Jurkat, Clone E6-1 (cell line): ENCODE data around the gene NUTF2.
"Not testable (repeated sequence)": the region's sequence is repeated elsewhere in the genome, so short reads cannot be mapped to it uniquely, and the experiment has no call there.

Source experiments
- DNase-seq: peaks from one replicate; pipeline ENCODE4 v3.0.0-alpha.2; 2011; ENCODE audit warnings: low read depth, low spot score
- H3K4me3 ChIP-seq: 2 replicates; pipeline ENCODE4 v1.5.1; 2011; ENCODE audit warnings: mild to moderate bottlenecking, low read length, control low read depth, moderate library complexity

Gene NUTF2

GRCh38 chr16:67909056-67909742 lies 62.5 kb downstream of the NUTF2 start:
- no peak for DNase-seq
- no peak overlapping the region for H3K4me3 ChIP-seq

DNA sequence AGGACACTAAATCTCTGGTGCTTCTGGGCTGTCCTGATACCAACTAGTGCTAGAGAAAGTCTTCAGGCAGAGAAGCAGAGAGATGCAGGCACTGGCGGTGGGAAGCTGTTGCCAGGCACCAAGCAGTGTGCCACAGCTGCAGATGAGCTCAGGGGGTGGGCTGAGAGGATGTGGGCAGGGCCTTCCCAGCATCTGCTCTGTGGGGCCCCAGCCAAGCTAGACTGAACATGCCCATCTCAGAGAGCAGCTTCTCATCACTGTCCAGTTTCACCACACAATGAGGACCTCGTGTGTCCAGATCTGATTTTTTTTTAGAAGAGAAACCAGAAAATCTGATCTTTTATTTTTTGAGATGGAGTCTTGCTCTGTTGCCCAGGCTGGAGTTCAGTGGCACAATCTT lies 63.4 kb downstream of the NUTF2 start:
- peak; percentile 65 for DNase-seq
- no peak overlapping the region for H3K4me3 ChIP-seq

DNA sequence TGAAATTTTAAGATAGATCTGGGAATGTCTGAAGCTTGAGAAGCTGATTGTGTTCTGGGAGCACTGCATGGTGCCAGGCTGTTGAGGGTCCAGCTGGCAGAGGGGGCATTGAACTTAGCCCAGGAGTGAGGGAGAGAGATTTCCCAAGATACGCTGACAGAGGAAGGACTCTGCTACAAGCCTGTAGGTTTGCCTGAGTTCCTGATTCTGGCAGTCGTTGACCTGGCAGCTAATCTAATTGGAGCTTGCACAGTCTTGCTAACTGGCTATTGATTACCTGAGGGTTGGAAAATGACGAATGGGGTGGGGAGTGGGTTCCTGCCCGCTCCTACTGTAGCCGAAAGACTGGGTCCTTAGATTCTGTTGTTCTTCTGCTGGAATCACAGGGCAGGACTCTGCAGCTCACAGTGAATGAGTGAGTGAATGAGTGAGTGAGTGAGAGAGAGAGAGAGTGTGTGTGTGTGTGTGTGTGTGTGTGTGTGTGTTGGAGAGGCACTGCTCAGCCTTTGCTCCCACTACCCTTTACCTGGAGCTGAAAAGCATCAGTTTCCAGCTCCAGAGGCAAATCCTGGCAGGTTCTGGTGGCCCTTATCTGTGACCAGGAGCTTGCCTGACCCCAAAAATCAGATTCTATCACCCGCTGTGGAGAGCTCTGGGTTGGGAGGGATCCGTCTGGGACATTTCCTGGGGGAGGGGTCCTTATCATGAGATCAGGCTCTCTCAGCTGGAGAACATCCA lies 68.2 kb downstream of the NUTF2 start:
- no peak for DNase-seq
- no peak overlapping the region for H3K4me3 ChIP-seq

GRCh38 chr16:67915496-67915769 lies 68.7 kb downstream of the NUTF2 start:
- DNase-seq, H3K4me3 ChIP-seq: not testable (repeated sequence)

- DNase-seq, result no peak
- H3K4me3 ChIP-seq, result no peak overlapping the region
These were observed 69.3 kb downstream of the NUTF2 start for GRCh38 chr16:67915831-67916723.

GRCh38 chr16:67917140-67917851 lies 70.6 kb downstream of the NUTF2 start:
- no peak overlapping the region for H3K4me3 ChIP-seq
- DNase-seq, result no peak

DNA sequence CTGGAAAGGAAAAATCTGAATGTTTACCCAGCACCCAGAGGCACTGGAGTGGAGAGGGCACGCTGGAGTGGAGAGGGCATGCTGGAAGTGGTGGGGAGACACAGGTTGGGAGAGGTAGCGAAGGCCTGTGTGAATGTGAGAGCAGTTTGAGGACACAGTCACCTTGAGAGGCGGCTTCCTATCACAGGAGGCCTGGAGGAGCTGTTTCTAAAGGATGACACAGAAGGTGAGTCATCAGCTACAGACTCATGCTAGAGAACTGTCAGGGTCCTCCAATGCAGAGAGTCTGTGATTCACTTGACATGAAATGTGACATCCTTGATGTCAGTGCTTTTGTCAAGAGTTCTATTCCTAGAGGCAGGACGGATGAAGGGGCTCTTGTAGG lies 71.1 kb downstream of the NUTF2 start:
- H3K4me3 ChIP-seq, result no peak overlapping the region
- no peak for DNase-seq

GRCh38 chr16:67919622-67920221 lies 73.0 kb downstream of the NUTF2 start:
- no peak overlapping the region for H3K4me3 ChIP-seq
- no peak for DNase-seq
